Pulmonary artery endothelial cell (primary cell): Measurements from ENCODE around the gene NMUR1. TPM values are rescaled to one million over a fixed set of nuclear protein-coding genes. Genes with fewer than 3 reads are reported as not detected.
"Not testable (repeated sequence)": the region's sequence is repeated elsewhere in the genome, so short reads cannot be mapped to it uniquely, and the experiment has no call there.

Source experiments
- DNase-seq: peaks from one replicate; pipeline ENCODE4 v3.0.0-alpha.2; 2011; ENCODE audit warnings: low read depth, low spot score
- total RNA-seq: library from RNA; depleted of rRNA; stranded (reverse); fragments of >200 nt; gene quantifications from 2 replicates; pipeline ENCODE4 v1.2.3, GENCODE V29; 2014

NMUR1 gene
- total RNA-seq: not detected in 2 replicates

- DNase-seq: no peak
Measured at GRCh38 chr2:231530099-231531011, at the start of gene NMUR1. TSS of gene NMUR1 (minus strand) at chr2:231530445. CDS start at chr2:231530361, 84 bp downstream.

GRCh38 chr2:231579560-231579959, 49.3 kb upstream of the NMUR1 start:
- DNase-seq: no peak

- not testable (repeated sequence) for DNase-seq
Measured at GRCh38 chr2:231578655-231579054, 48.4 kb upstream of the NMUR1 start.

GRCh38 chr2:231576465-231576864, 46.2 kb upstream of the NMUR1 start:
- no peak for DNase-seq

- no peak for DNase-seq
Measured at GRCh38 chr2:231575612-231576256, 45.5 kb upstream of the NMUR1 start.

GRCh38 chr2:231573698-231574421, 43.6 kb upstream of the NMUR1 start:
- no peak for DNase-seq

- no peak for DNase-seq
Measured at GRCh38 chr2:231573096-231573495, 42.9 kb upstream of the NMUR1 start.

- no peak for DNase-seq
Measured at GRCh38 chr2:231571661-231572191, 41.5 kb upstream of the NMUR1 start.

GRCh38 chr2:231570915-231571314, 40.7 kb upstream of the NMUR1 start:
- not testable (repeated sequence) for DNase-seq

GRCh38 chr2:231568785-231569435, 38.7 kb upstream of the NMUR1 start:
- DNase-seq: no peak

- DNase-seq: no peak
Measured at GRCh38 chr2:231568098-231568784, 38.0 kb upstream of the NMUR1 start.

GRCh38 chr2:231567159-231567558, 36.9 kb upstream of the NMUR1 start:
- no peak for DNase-seq

- DNase-seq: no peak
Measured at GRCh38 chr2:231565887-231566594, 35.8 kb upstream of the NMUR1 start.

- peak; percentile 24 for DNase-seq
Measured at GRCh38 chr2:231563378-231563961, 33.2 kb upstream of the NMUR1 start.

- peak; percentile 32 for DNase-seq
Measured at GRCh38 chr2:231557571-231558217, 27.4 kb upstream of the NMUR1 start.

- no peak for DNase-seq
Measured at GRCh38 chr2:231556981-231557380, 26.7 kb upstream of the NMUR1 start.

GRCh38 chr2:231556496-231556895, 26.3 kb upstream of the NMUR1 start:
- DNase-seq: not testable (repeated sequence)

GRCh38 chr2:231554748-231555545, 24.7 kb upstream of the NMUR1 start:
- DNase-seq: no peak
